ENCODE results near the gene SULT2B1. TPM values are rescaled to one million over a fixed set of nuclear protein-coding genes. Genes with fewer than 3 reads are reported as not detected.
"Not testable (repeated sequence)": the region's sequence is repeated elsewhere in the genome, so short reads cannot be mapped to it uniquely, and the experiment has no call there.

The SULT2B1 gene
- polyA plus RNA-seq, 2 donors, result 295 to 320 TPM

DNA sequence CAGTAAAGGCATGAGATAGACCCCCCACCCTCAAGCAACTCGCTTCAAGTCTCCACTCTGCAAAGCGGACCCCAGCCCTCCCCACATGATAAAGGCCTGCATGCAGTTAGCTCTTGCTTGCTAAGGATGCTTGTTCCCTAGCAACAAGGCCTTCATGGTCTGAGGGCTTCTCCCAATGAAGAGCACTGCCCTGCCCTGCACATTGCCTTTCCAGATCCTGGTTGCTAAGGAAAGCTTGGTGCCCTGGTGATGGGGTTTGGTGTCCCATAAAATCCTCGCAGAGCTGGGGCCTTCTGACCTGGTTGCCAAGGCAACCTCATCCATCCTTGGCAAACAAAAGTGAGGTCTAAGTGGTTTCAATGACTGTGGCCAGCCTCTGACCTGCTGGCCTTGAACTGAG, 79.3 kb downstream of the SULT2B1 start:
- H3K4me1 ChIP-seq (ENCODE audit: control insufficient read depth in 2 of 2, insufficient read depth in 2 of 2, low read length in 1 of 2), result peaks cover 0 to 15% of the 10 kb centered on the region in 2 donors
- WGBS, 2 donors, result 72 to 74% methylated on average over 3 of the region's 3 CpGs

GRCh38 chr19:48632286-48632685, 80.3 kb downstream of the SULT2B1 start:
- H3K27me3 ChIP-seq (ENCODE audit: control insufficient read depth in 1 of 2, insufficient read depth in 2 of 2, low read length in 2 of 2); H3K4me3 ChIP-seq (ENCODE audit: low read depth in 1 of 2, low read length in 2 of 2); H3K9me3 ChIP-seq (ENCODE audit: control insufficient read depth in 2 of 2, insufficient read depth in 1 of 2, low read depth in 1 of 2, low read length in 1 of 2); H3K36me3 ChIP-seq (ENCODE audit: control insufficient read depth in 2 of 2, insufficient read depth in 2 of 2, low read length in 1 of 2): not testable (repeated sequence)
- Histone ChIP-seq H3K27ac (ENCODE audit: low read depth in 2 of 2, low read length in 1 of 2) (peak overlapping the region; percentile 93 to 99), H3K4me1 (ENCODE audit: control insufficient read depth in 2 of 2, insufficient read depth in 2 of 2, low read length in 1 of 2) (peaks cover 0 to 12% of the 10 kb centered on the region in 2 donors)
- 70 to 75% methylated on average over 11 of the region's 11 CpGs for WGBS, 2 donors

More for the DNA sequence above, 79.3 kb downstream of the SULT2B1 start:
- Histone ChIP-seq H3K27ac (ENCODE audit: low read depth in 2 of 2, low read length in 1 of 2) (peak overlapping the region in 1 of 2 donors; percentile 59), H3K4me3 (ENCODE audit: low read depth in 1 of 2, low read length in 2 of 2) (no peak overlapping the region), H3K36me3 (ENCODE audit: control insufficient read depth in 2 of 2, insufficient read depth in 2 of 2, low read length in 1 of 2) (peaks cover 0 to 7% of the 10 kb centered on the region in 2 donors), H3K27me3 (ENCODE audit: control insufficient read depth in 1 of 2, insufficient read depth in 2 of 2, low read length in 2 of 2) (no peaks in the 10 kb centered on the region), H3K9me3 (ENCODE audit: control insufficient read depth in 2 of 2, insufficient read depth in 1 of 2, low read depth in 1 of 2, low read length in 1 of 2) (no peaks in the 10 kb centered on the region)

DNA sequence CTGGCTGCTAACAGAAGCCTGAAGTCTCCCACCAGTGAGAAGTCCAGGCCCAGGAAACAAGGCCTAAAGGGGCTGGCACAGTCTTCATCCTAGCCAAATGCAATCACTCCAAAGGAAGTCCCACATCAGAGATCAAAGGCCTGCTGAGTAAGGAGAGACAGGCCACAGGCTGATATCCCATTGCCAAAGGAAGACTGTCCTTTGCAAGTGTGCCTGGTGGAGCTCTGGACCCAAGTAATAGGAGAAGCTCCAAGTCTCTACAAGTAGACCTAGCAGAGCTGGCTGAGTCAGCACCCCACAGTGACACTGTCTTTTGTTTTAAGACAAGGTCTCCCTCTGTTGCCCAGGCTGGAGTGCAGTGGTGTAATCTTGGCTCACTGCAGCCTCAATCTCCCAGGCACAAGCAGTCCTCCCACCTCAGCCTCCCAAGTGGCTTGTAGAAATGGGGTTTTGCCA, 80.7 kb downstream of the SULT2B1 start:
- no peaks in the 10 kb centered on the region for H3K27me3 ChIP-seq (ENCODE audit: control insufficient read depth in 1 of 2, insufficient read depth in 2 of 2, low read length in 2 of 2)
- H3K4me3 ChIP-seq (ENCODE audit: low read depth in 1 of 2, low read length in 2 of 2), result no peak overlapping the region
- no peaks in the 10 kb centered on the region for H3K9me3 ChIP-seq (ENCODE audit: control insufficient read depth in 2 of 2, insufficient read depth in 1 of 2, low read depth in 1 of 2, low read length in 1 of 2)
- H3K36me3 ChIP-seq (ENCODE audit: control insufficient read depth in 2 of 2, insufficient read depth in 2 of 2, low read length in 1 of 2), result peaks cover 0 to 7% of the 10 kb centered on the region in 2 donors
- peak overlapping the region; percentile 93 to 99 for H3K27ac ChIP-seq (ENCODE audit: low read depth in 2 of 2, low read length in 1 of 2)
- H3K4me1 ChIP-seq (ENCODE audit: control insufficient read depth in 2 of 2, insufficient read depth in 2 of 2, low read length in 1 of 2), result peaks cover 0 to 10% of the 10 kb centered on the region in 2 donors

- 51 to 52% methylated on average over 22 of the region's 22 CpGs for WGBS, 2 donors
- Histone ChIP-seq H3K9me3 (ENCODE audit: control insufficient read depth in 2 of 2, insufficient read depth in 1 of 2, low read depth in 1 of 2, low read length in 1 of 2) (no peaks in the 10 kb centered on the region), H3K4me3 (ENCODE audit: low read depth in 1 of 2, low read length in 2 of 2) (no peak overlapping the region), H3K27ac (ENCODE audit: low read depth in 2 of 2, low read length in 1 of 2) (peak overlapping the region; percentile 93 to 99), H3K4me1 (ENCODE audit: control insufficient read depth in 2 of 2, insufficient read depth in 2 of 2, low read length in 1 of 2) (peaks cover 0 to 10% of the 10 kb centered on the region in 2 donors), H3K27me3 (ENCODE audit: control insufficient read depth in 1 of 2, insufficient read depth in 2 of 2, low read length in 2 of 2) (no peaks in the 10 kb centered on the region), H3K36me3 (ENCODE audit: control insufficient read depth in 2 of 2, insufficient read depth in 2 of 2, low read length in 1 of 2) (peaks cover 0 to 7% of the 10 kb centered on the region in 2 donors)
These were observed 81.4 kb downstream of the SULT2B1 start for GRCh38 chr19:48633148-48634035.

- H3K27ac ChIP-seq (ENCODE audit: low read depth in 2 of 2, low read length in 1 of 2), result peak overlapping the region; percentile 93 to 99
- H3K9me3 ChIP-seq (ENCODE audit: control insufficient read depth in 2 of 2, insufficient read depth in 1 of 2, low read depth in 1 of 2, low read length in 1 of 2), result no peaks in the 10 kb centered on the region
- H3K4me3 ChIP-seq (ENCODE audit: low read depth in 1 of 2, low read length in 2 of 2), result no peak overlapping the region
- WGBS, 2 donors, result 33 to 35% methylated on average over 7 of the region's 7 CpGs
- peaks cover 0 to 7% of the 10 kb centered on the region in 2 donors for H3K36me3 ChIP-seq (ENCODE audit: control insufficient read depth in 2 of 2, insufficient read depth in 2 of 2, low read length in 1 of 2)
- no peaks in the 10 kb centered on the region for H3K27me3 ChIP-seq (ENCODE audit: control insufficient read depth in 1 of 2, insufficient read depth in 2 of 2, low read length in 2 of 2)
- peaks cover 0 to 13% of the 10 kb centered on the region in 2 donors for H3K4me1 ChIP-seq (ENCODE audit: control insufficient read depth in 2 of 2, insufficient read depth in 2 of 2, low read length in 1 of 2)
These were observed 82.0 kb downstream of the SULT2B1 start for GRCh38 chr19:48634036-48634342.

GRCh38 chr19:48634424-48635262, 82.7 kb downstream of the SULT2B1 start:
- Histone ChIP-seq H3K4me3 (ENCODE audit: low read depth in 1 of 2, low read length in 2 of 2) (peak overlapping the region; percentile 20 to 65), H3K4me1 (ENCODE audit: control insufficient read depth in 2 of 2, insufficient read depth in 2 of 2, low read length in 1 of 2) (peaks cover 0 to 13% of the 10 kb centered on the region in 2 donors)

GRCh38 chr19:48635263-48635965, 83.4 kb downstream of the SULT2B1 start:
- Histone ChIP-seq H3K4me1 (ENCODE audit: control insufficient read depth in 2 of 2, insufficient read depth in 2 of 2, low read length in 1 of 2) (peaks cover 0 to 10% of the 10 kb centered on the region in 2 donors), H3K36me3 (ENCODE audit: control insufficient read depth in 2 of 2, insufficient read depth in 2 of 2, low read length in 1 of 2) (no peaks in the 10 kb centered on the region), H3K27ac (ENCODE audit: low read depth in 2 of 2, low read length in 1 of 2) (peak overlapping the region; percentile 98 to 99), H3K9me3 (ENCODE audit: control insufficient read depth in 2 of 2, insufficient read depth in 1 of 2, low read depth in 1 of 2, low read length in 1 of 2) (no peaks in the 10 kb centered on the region), H3K27me3 (ENCODE audit: control insufficient read depth in 1 of 2, insufficient read depth in 2 of 2, low read length in 2 of 2) (no peaks in the 10 kb centered on the region), H3K4me3 (ENCODE audit: low read depth in 1 of 2, low read length in 2 of 2) (peak overlapping the region; percentile 61 to 65)
- 1% methylated on average over 60 to 67 of the region's 67 CpGs for WGBS, 2 donors

More at GRCh38 chr19:48634424-48635262, 82.7 kb downstream of the SULT2B1 start:
- H3K36me3 ChIP-seq (ENCODE audit: control insufficient read depth in 2 of 2, insufficient read depth in 2 of 2, low read length in 1 of 2), result peaks cover 0 to 7% of the 10 kb centered on the region in 2 donors
- no peaks in the 10 kb centered on the region for H3K9me3 ChIP-seq (ENCODE audit: control insufficient read depth in 2 of 2, insufficient read depth in 1 of 2, low read depth in 1 of 2, low read length in 1 of 2)
- H3K27me3 ChIP-seq (ENCODE audit: control insufficient read depth in 1 of 2, insufficient read depth in 2 of 2, low read length in 2 of 2), result no peaks in the 10 kb centered on the region
- 4% methylated on average over 36 to 37 of the region's 37 CpGs for WGBS, 2 donors
- H3K27ac ChIP-seq (ENCODE audit: low read depth in 2 of 2, low read length in 1 of 2), result peak overlapping the region; percentile 98 to 99

DNA sequence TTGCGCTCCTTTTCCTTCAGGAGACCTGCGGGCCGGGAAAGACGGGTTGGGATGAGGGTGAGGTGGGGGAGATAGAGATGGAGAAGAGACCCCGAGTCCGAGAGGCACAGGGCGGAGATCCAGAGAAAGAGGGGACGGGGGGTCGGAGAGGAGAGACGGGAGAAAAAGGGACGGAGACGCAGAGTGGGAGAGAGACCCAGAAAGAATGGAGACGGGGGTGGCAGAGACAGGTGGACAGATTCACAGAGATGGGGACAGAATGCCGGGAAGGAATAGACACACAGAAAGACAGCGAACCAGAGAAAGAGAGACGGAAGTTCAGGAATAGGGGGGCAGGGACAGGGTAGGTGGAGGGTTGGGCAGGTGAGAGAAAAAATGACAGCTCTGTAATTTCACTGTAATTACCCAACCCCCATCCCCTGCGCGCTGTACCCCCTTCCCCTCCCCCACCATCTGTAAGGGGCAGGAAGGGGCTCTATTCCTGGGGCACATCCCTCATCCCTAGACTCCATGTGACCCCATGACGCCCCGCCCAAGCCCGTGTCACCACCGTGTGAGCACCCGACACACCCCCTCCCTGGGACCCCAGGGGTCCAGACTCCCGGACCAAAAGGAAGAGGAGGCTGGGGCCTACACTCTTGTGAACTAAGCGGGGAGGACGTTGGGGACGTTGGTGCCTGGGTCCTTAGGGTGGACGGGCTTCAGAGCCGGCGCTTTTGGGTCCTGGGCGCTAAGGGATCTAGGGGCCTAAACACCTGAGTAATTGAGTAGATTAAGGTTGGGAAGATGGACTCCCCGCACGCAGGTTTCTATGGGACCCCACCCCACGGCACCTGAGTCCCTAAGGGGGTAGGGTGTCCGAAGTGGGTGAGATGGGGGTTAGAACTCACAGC, 84.2 kb downstream of the SULT2B1 start:
- H3K4me3 ChIP-seq (ENCODE audit: low read depth in 1 of 2, low read length in 2 of 2), result peak overlapping the region; percentile 61 to 65
- no peaks in the 10 kb centered on the region for H3K36me3 ChIP-seq (ENCODE audit: control insufficient read depth in 2 of 2, insufficient read depth in 2 of 2, low read length in 1 of 2)
- H3K9me3 ChIP-seq (ENCODE audit: control insufficient read depth in 2 of 2, insufficient read depth in 1 of 2, low read depth in 1 of 2, low read length in 1 of 2), result no peaks in the 10 kb centered on the region
- H3K27me3 ChIP-seq (ENCODE audit: control insufficient read depth in 1 of 2, insufficient read depth in 2 of 2, low read length in 2 of 2), result no peaks in the 10 kb centered on the region
- peak overlapping the region; percentile 98 to 99 for H3K27ac ChIP-seq (ENCODE audit: low read depth in 2 of 2, low read length in 1 of 2)
- H3K4me1 ChIP-seq (ENCODE audit: control insufficient read depth in 2 of 2, insufficient read depth in 2 of 2, low read length in 1 of 2), result peaks cover 0 to 10% of the 10 kb centered on the region in 2 donors
- WGBS, 2 donors, result 1 to 2% methylated on average over 35 of the region's 35 CpGs
